ENCODE measurements around the gene SPEM1. TPM values are rescaled to one million over a fixed set of nuclear protein-coding genes. Genes with fewer than 3 reads are reported as not detected.

The SPEM1 gene
- total and polyA plus RNA-seq, 2 of the 13 experiments (the other 11 are each of a cell fraction or from before 2014, with no cell fraction given): not detected

GRCh38 chr17:7438656-7439460 lies 18.7 kb downstream of the SPEM1 start:
- H3K36me3 ChIP-seq (replicated peaks in 1 of 2; ENCODE audit: control insufficient read depth in 1 of 2, insufficient read depth in 2 of 2, low read length in 2 of 2): no peaks in the 10 kb centered on the region
- TF ChIP-seq ZFP36 (IDR thresholded peaks at IDR 0.05; ENCODE audit: borderline replicate concordance, low read depth, low read length, partially characterized antibody) (no peak), ESRRA (CRISPR knock-in tag; IDR thresholded peaks at IDR 0.05; ENCODE audit: low read depth) (no peak), NR1H2 (CRISPR knock-in tag; IDR thresholded peaks at IDR 0.05; ENCODE audit: borderline replicate concordance, low read depth) (no peak), ZBTB1 (CRISPR knock-in tag; IDR thresholded peaks at IDR 0.05; ENCODE audit: borderline replicate concordance) (no peak), ZNF703 (CRISPR knock-in tag; IDR thresholded peaks at IDR 0.05; ENCODE audit: borderline replicate concordance) (no peak), ZNF839 (CRISPR knock-in tag; IDR thresholded peaks at IDR 0.05; ENCODE audit: borderline replicate concordance) (no peak), ZNF138 (CRISPR knock-in tag; IDR thresholded peaks at IDR 0.05; ENCODE audit: low read depth) (no peak), SNRNP70 (IDR thresholded peaks at IDR 0.05; ENCODE audit: low read depth, low read length) (no peak), HNF4A (CRISPR knock-in tag; IDR thresholded peaks at IDR 0.05) (no peak)
- CTCF ChIA-PET (ENCODE audit: low intra/inter-chr PET ratio, low total read pairs): no interaction called here
- peak overlapping the region; percentile 68; the same call in 1 of the 2 replicates for H3K9ac ChIP-seq (ENCODE audit: insufficient read depth, low read depth, low read length)
- H3K4me1 ChIP-seq (ENCODE audit: insufficient read depth, low read length): peaks cover 53% of the 10 kb centered on the region
- H3K79me2 ChIP-seq (ENCODE audit: insufficient read depth, low read length): no peaks in the 10 kb centered on the region
- 59% methylated on average over 11 of the region's 11 CpGs for WGBS (ENCODE audit: low lambda C conversion rate)
- peak overlapping the region; percentile 60 to 80 (median 73); a peak in 5 of 6 replicates for H3K4me3 ChIP-seq (replicated peaks in 1 of 3; ENCODE audit: insufficient read depth in 1 of 3, low read depth in 2 of 3, low read length in 3 of 3)
- in situ Hi-C loops (cut with HindIII; ENCODE audit: extremely low pct_ligation_motif_present, low pct_unique_long_range_greater_than_20kb): loop anchor here (5.0 kb wide), 2 partner anchors 38 to 82 kb away; partner anchors contain the start of genes TMEM95 and ZBTB4
- BruUV-seq (replicated peaks): no TSS peak
- peaks cover 6 to 27% of the 10 kb centered on the region in 2 experiments; a peak in 4 of 5 replicates for H3K27me3 ChIP-seq (ENCODE audit: control insufficient read depth in 1 of 2, insufficient read depth in 2 of 2, low read length in 2 of 2)
- no peak overlapping the region for H3K27ac ChIP-seq (ENCODE audit: extremely low read length, insufficient read depth, low read length)
- ATAC-seq: no peak
- no peak for DNase-seq (ENCODE audit: low spot score)
- POLR2A ChIA-PET: interaction anchor here (1.2 to 2.8 kb wide), 2 partner anchors 35 to 109 kb away, joined by 3 to 21 read pairs; partner anchors contain the start of genes NEURL4 and TMEM256
- intact Hi-C loops (cut with micrococcal nuclease; ENCODE audit: unreplicated experiment): no loop called here
- H4K20me1 ChIP-seq (ENCODE audit: insufficient read depth, low read length): no peaks in the 10 kb centered on the region
- no peak for FAIRE-seq
- H2AFZ ChIP-seq (ENCODE audit: low read length): no peak overlapping the region
- no peaks in the 10 kb centered on the region for H3K9me3 ChIP-seq (ENCODE audit: low read length)
- peak overlapping the region; percentile 94 for H3K4me2 ChIP-seq (ENCODE audit: low read depth, low read length)
